Measurements from ENCODE around the gene RASGEF1C. TPM values are rescaled to one million over a fixed set of nuclear protein-coding genes. Genes with fewer than 3 reads are reported as not detected.

Gene RASGEF1C
- total and polyA plus RNA-seq, 7 donors = 0.35 to 4.2 (median 1.1) TPM; not detected in 2

GRCh38 chr5:180138214-180138975, 70.6 kb downstream of the RASGEF1C start:
- no peaks in the 10 kb centered on the region for H3K36me3 ChIP-seq
- no peaks in the 10 kb centered on the region for H3K9me3 ChIP-seq
- no peak for TF ChIP-seq CTCF (IDR thresholded peaks at IDR 0.05)
- no peak for TF ChIP-seq EP300 (IDR thresholded peaks at IDR 0.05)
- no peak for TF ChIP-seq POLR2AphosphoS5 (IDR thresholded peaks at IDR 0.05)
- TF ChIP-seq POLR2A (IDR thresholded peaks at IDR 0.05) = no peak
- H3K4me1 ChIP-seq = no peaks in the 10 kb centered on the region
- 73 to 81% methylated on average over 12 of the region's 12 CpGs for WGBS, 2 donors
- no peak overlapping the region for H3K4me3 ChIP-seq
- H3K27ac ChIP-seq = no peak overlapping the region
- DNase-seq = no peak
- intact Hi-C loops (cut with DNase I) = no loop called here
- H3K27me3 ChIP-seq = peaks cover 0 to 31% (median 0%) of the 10 kb centered on the region in 3 donors

- intact Hi-C loops (cut with DNase I) = no loop called here
- no peak overlapping the region for H3K27ac ChIP-seq
- no peaks in the 10 kb centered on the region for H3K9me3 ChIP-seq
- H3K4me1 ChIP-seq = no peaks in the 10 kb centered on the region
- DNase-seq = peak; percentile 57
- TF ChIP-seq CTCF (IDR thresholded peaks at IDR 0.05) (no peak), POLR2A (IDR thresholded peaks at IDR 0.05) (no peak), EP300 (IDR thresholded peaks at IDR 0.05) (no peak), POLR2AphosphoS5 (IDR thresholded peaks at IDR 0.05) (no peak)
- H3K36me3 ChIP-seq = no peaks in the 10 kb centered on the region
- peaks cover 0 to 31% (median 0%) of the 10 kb centered on the region in 3 donors for H3K27me3 ChIP-seq
- WGBS, 2 donors = 86 to 91% methylated on average over 24 of the region's 24 CpGs
- no peak overlapping the region for H3K4me3 ChIP-seq
Measured at GRCh38 chr5:180137401-180138213, 71.4 kb downstream of the RASGEF1C start.

- peak; percentile 50 for DNase-seq
- H3K9me3 ChIP-seq = no peaks in the 10 kb centered on the region
- TF ChIP-seq EP300 (IDR thresholded peaks at IDR 0.05) (no peak), POLR2A (IDR thresholded peaks at IDR 0.05) (no peak), POLR2AphosphoS5 (IDR thresholded peaks at IDR 0.05) (no peak), CTCF (IDR thresholded peaks at IDR 0.05) (no peak)
- no peak overlapping the region for H3K27ac ChIP-seq
- intact Hi-C loops (cut with DNase I) = no loop called here
- 90 to 92% methylated on average over 38 of the region's 38 CpGs for WGBS, 2 donors
- H3K27me3 ChIP-seq = peaks cover 0 to 28% (median 0%) of the 10 kb centered on the region in 3 donors
- H3K4me3 ChIP-seq = no peak overlapping the region
- no peaks in the 10 kb centered on the region for H3K4me1 ChIP-seq
- no peaks in the 10 kb centered on the region for H3K36me3 ChIP-seq
Measured at GRCh38 chr5:180136630-180137381, 72.2 kb downstream of the RASGEF1C start.

- peak; percentile 48 for DNase-seq
- H3K27me3 ChIP-seq = peaks cover 0 to 22% (median 0%) of the 10 kb centered on the region in 3 donors
- H3K4me3 ChIP-seq = no peak overlapping the region
- H3K4me1 ChIP-seq = no peaks in the 10 kb centered on the region
- intact Hi-C loops (cut with DNase I) = no loop called here
- H3K27ac ChIP-seq = no peak overlapping the region
- no peaks in the 10 kb centered on the region for H3K36me3 ChIP-seq
- no peaks in the 10 kb centered on the region for H3K9me3 ChIP-seq
- no peak for TF ChIP-seq EP300 (IDR thresholded peaks at IDR 0.05)
- no peak for TF ChIP-seq CTCF (IDR thresholded peaks at IDR 0.05)
- TF ChIP-seq POLR2A (IDR thresholded peaks at IDR 0.05) = no peak
- no peak for TF ChIP-seq POLR2AphosphoS5 (IDR thresholded peaks at IDR 0.05)
- 91 to 94% methylated on average over 43 of the region's 43 CpGs for WGBS, 2 donors
Measured at GRCh38 chr5:180135967-180136629, 72.9 kb downstream of the RASGEF1C start.
